ENCODE results near the gene SMIM24.

GRCh38 chr19:3452171-3452941 lies 28.0 kb downstream of the SMIM24 start:
- TF ChIP-seq CTCF (IDR thresholded peaks at IDR 0.05): no peak
- no peak for TF ChIP-seq PBX3 (IDR thresholded peaks at IDR 0.05)
- TF ChIP-seq RFX5 (IDR thresholded peaks at IDR 0.05): no peak
- TF ChIP-seq ZSCAN20 (CRISPR knock-in tag; IDR thresholded peaks at IDR 0.05): no peak

Measured in A549 (cell line).